Neural cell (in vitro differentiated cells): ENCODE data around the gene CPLX1. TPM values are rescaled to one million over a fixed set of nuclear protein-coding genes. Genes with fewer than 3 reads are reported as not detected.

Source experiments
- H2AFZ ChIP-seq: fragments of 200-600, 300-800 bp; sonication (generic), shearing (Covaris generic); 2 replicates; pipeline ENCODE4 v1.6.0; 2014; ENCODE audit warnings: low read depth, mild to moderate bottlenecking, antibody characterized with exemption, low read length, moderate library complexity
- H3F3A ChIP-seq: fragments of 200-600 bp; shearing (Covaris generic); 2 replicates; pipeline ENCODE4 v1.6.1; 2016; ENCODE audit warnings: mild to moderate bottlenecking, moderate library complexity, mixed read lengths, antibody characterized with exemption, low read length; ENCODE audit not compliant: insufficient read depth, poor library complexity, severe bottlenecking
- H3K27ac ChIP-seq: fragments of 200-600, 300-800 bp; sonication (generic), shearing (Covaris generic); 2 replicates; pipeline ENCODE4 v1.5.1; 2014; ENCODE audit warnings: mild to moderate bottlenecking, low read length, moderate library complexity
- H3K27me3 ChIP-seq: fragments of 300-800, 200-600 bp; sonication (generic), shearing (Covaris generic); 2 replicates; pipeline ENCODE4 v1.6.0; 2014; ENCODE audit warnings: mild to moderate bottlenecking, low read depth, low read length, moderate library complexity; ENCODE audit not compliant: insufficient read depth
- H3K36me3 ChIP-seq: fragments of 300-800, 200-600 bp; sonication (generic), shearing (Covaris generic); 2 replicates; pipeline ENCODE4 v1.5.1; 2014; ENCODE audit warnings: mild to moderate bottlenecking, antibody characterized with exemption, low read length, moderate library complexity; ENCODE audit not compliant: insufficient read depth
- H3K4me2 ChIP-seq: fragments of 300-800, 200-600 bp; sonication (generic), shearing (Covaris generic); 2 replicates; pipeline ENCODE4 v1.6.0; 2014; ENCODE audit warnings: mild to moderate bottlenecking, low read length
- H3K4me3 ChIP-seq: fragments of 300-800, 200-600 bp; sonication (generic), shearing (Covaris generic); 2 replicates; pipeline ENCODE4 v1.5.1; 2014; ENCODE audit warnings: mild to moderate bottlenecking, low read length, moderate library complexity
- H3K79me2 ChIP-seq: fragments of 200-600 bp; shearing (Covaris generic); replicated peaks from 2 replicates; pipeline ENCODE4 v1.6.0; 2014; ENCODE audit warnings: mild to moderate bottlenecking, low read length, moderate library complexity; ENCODE audit not compliant: insufficient read depth
- H3K9ac ChIP-seq: fragments of 300-800, 200-600 bp; sonication (generic), shearing (Covaris generic); 2 replicates; pipeline ENCODE4 v1.6.1; 2016; ENCODE audit warnings: mild to moderate bottlenecking, low read length, mixed read lengths
- H3K9me2 ChIP-seq: fragments of 200-600 bp; shearing (Covaris generic); 2 replicates; pipeline ENCODE4 v1.6.1; 2016; ENCODE audit warnings: mild to moderate bottlenecking, low read length, mixed read lengths; ENCODE audit not compliant: insufficient read depth
- H3K9me3 ChIP-seq: fragments of 200-600, 300-800 bp; sonication (generic), shearing (Covaris generic); 2 replicates; pipeline ENCODE4 v1.6.1; 2016; ENCODE audit warnings: mild to moderate bottlenecking, mixed run types, low read length, moderate library complexity, mixed read lengths
- H4K20me1 ChIP-seq: fragments of 200-600 bp; shearing (Covaris generic); 2 replicates; pipeline ENCODE4 v1.6.1; 2016; ENCODE audit warnings: mild to moderate bottlenecking, mixed run types; ENCODE audit not compliant: insufficient read depth
- EP300 ChIP-seq: fragments of 450-650 bp; conservative IDR thresholded peaks from 2 replicates; pipeline ENCODE4 v1.6.1; 2014; ENCODE audit warnings: antibody characterized with exemption, mild to moderate bottlenecking, moderate library complexity; ENCODE audit not compliant: poor library complexity, severe bottlenecking
- EZH2 ChIP-seq: fragments of 200-600, 300-800 bp; shearing (Covaris generic), sonication (generic); IDR thresholded peaks from 2 replicates; pipeline ENCODE4 v1.6.1; 2014; ENCODE audit warnings: antibody characterized with exemption, low read length, borderline replicate concordance, mild to moderate bottlenecking; ENCODE audit not compliant: insufficient read depth, poor library complexity, severe bottlenecking
- MXI1 ChIP-seq: fragments of 450-650 bp; conservative IDR thresholded peaks from 2 replicates; pipeline ENCODE4 v1.6.1; 2014; ENCODE audit warnings: antibody characterized with exemption, mild to moderate bottlenecking; ENCODE audit not compliant: poor library complexity, severe bottlenecking
- POLR2AphosphoS5 ChIP-seq: IDR thresholded peaks from 2 replicates; pipeline ENCODE4 v1.6.1; 2012
- RAD21 ChIP-seq: fragments of 450-650 bp; conservative IDR thresholded peaks from 2 replicates; pipeline ENCODE4 v1.6.1; 2014; ENCODE audit warnings: antibody characterized with exemption, mild to moderate bottlenecking, moderate library complexity
- REST ChIP-seq: IDR thresholded peaks from 2 replicates; pipeline ENCODE4 v1.6.1; 2012; ENCODE audit warnings: borderline replicate concordance
- SMC3 ChIP-seq: fragments of 450-650 bp; conservative IDR thresholded peaks from 2 replicates; pipeline ENCODE4 v1.6.1; 2014; ENCODE audit warnings: antibody characterized with exemption, mild to moderate bottlenecking, moderate library complexity; ENCODE audit not compliant: poor library complexity
- TAF1 ChIP-seq: IDR thresholded peaks from 2 replicates; pipeline ENCODE4 v1.6.1; 2012; ENCODE audit warnings: low read depth
- polyA plus RNA-seq: library from polyadenylated mRNA; depleted of rRNA; stranded (reverse); fragments of >200 nt; gene quantifications from 2 replicates; pipeline ENCODE4 v1.2.3, GENCODE V29; 2014
- TF ChIP-seq, protein P1 (sequence below): fragments of 450-650 bp; IDR thresholded peaks from 2 replicates; pipeline ENCODE4 v1.5.1; 2014; ENCODE audit warnings: antibody characterized with exemption, mild to moderate bottlenecking, moderate library complexity; ENCODE audit not compliant: poor library complexity, severe bottlenecking

Gene CPLX1
- polyA plus RNA-seq, 1 donor from 2014 or later, result 7.6 TPM

DNA sequence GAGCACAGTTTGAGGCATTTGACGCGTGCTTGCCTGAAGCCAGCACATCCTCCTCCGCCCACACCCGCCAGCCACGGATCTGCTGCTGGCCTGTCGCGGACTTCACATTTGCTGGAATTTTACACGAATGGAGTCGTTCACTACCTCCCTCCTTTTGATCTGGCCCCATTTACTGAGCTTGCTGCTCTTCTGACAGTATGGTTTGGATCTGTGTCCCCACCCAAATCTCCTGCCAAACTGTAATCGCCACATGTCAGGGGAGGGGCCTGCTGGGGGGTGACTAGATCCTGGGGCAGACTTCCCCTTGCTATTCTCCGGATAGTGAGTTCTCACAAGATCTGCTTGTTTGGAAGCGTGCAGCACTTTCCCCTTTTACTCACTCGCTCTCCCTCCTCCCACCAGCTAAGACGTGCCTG lies 19.9 kb upstream of the CPLX1 start:
- no peaks in the 10 kb centered on the region for H3F3A ChIP-seq
- TF ChIP-seq MXI1, result no peak
- no peak for TF ChIP-seq EP300
- TF ChIP-seq POLR2AphosphoS5, result no peak
- TF ChIP-seq REST, result no peak
- TF ChIP-seq EZH2, result no peak
- TF ChIP-seq TAF1, result no peak
- TF ChIP-seq RAD21, result no peak
- no peak for TF ChIP-seq SMC3
- TF ChIP-seq, protein P1, sequence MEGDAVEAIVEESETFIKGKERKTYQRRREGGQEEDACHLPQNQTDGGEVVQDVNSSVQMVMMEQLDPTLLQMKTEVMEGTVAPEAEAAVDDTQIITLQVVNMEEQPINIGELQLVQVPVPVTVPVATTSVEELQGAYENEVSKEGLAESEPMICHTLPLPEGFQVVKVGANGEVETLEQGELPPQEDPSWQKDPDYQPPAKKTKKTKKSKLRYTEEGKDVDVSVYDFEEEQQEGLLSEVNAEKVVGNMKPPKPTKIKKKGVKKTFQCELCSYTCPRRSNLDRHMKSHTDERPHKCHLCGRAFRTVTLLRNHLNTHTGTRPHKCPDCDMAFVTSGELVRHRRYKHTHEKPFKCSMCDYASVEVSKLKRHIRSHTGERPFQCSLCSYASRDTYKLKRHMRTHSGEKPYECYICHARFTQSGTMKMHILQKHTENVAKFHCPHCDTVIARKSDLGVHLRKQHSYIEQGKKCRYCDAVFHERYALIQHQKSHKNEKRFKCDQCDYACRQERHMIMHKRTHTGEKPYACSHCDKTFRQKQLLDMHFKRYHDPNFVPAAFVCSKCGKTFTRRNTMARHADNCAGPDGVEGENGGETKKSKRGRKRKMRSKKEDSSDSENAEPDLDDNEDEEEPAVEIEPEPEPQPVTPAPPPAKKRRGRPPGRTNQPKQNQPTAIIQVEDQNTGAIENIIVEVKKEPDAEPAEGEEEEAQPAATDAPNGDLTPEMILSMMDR, result no peak
- no peak overlapping the region for H3K9ac ChIP-seq
- no peak overlapping the region for H3K4me2 ChIP-seq
- no peaks in the 10 kb centered on the region for H3K79me2 ChIP-seq
- no peak overlapping the region for H3K27ac ChIP-seq
- no peaks in the 10 kb centered on the region for H3K9me2 ChIP-seq
- no peaks in the 10 kb centered on the region for H3K9me3 ChIP-seq
- no peak overlapping the region for H2AFZ ChIP-seq
- no peaks in the 10 kb centered on the region for H4K20me1 ChIP-seq
- H3K36me3 ChIP-seq, result no peaks in the 10 kb centered on the region
- no peaks in the 10 kb centered on the region for H3K27me3 ChIP-seq
- no peak overlapping the region for H3K4me3 ChIP-seq

DNA sequence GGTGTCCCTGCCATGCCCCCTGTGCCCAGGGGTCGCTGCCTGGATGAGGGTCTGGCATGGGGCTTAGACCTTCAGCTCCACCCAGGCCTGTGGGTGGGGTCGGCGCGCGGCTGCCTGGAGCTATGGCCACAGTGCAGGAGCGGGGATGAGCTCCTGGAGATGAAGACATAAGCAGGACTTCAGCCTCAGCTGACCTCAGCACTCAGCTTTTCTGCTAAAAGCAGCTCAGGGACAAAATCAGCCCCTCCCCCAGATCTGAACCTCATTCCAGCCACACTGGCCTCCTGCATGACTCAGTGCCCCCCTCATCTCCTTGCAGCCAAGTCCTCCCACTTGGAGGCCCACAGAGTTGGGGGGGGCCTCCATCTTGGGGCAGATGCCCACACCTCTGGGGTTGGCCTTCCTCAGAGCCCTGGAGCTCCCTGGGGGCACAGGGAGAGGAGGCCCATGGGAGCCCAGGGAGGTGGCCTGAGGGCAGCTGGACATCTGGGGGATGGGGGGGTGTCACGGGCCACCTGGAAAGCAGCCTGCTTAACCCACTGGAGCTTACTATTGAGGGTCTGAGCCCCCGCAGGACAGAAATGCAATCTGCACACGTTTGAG lies 19.4 kb upstream of the CPLX1 start:
- H3K9ac ChIP-seq, result no peak overlapping the region
- no peaks in the 10 kb centered on the region for H3K27me3 ChIP-seq
- H3K9me3 ChIP-seq, result no peaks in the 10 kb centered on the region
- H3K27ac ChIP-seq, result no peak overlapping the region
- no peak overlapping the region for H3K4me3 ChIP-seq
- H3K4me2 ChIP-seq, result no peak overlapping the region
- H3K9me2 ChIP-seq, result no peaks in the 10 kb centered on the region
- no peaks in the 10 kb centered on the region for H3F3A ChIP-seq
- H4K20me1 ChIP-seq, result no peaks in the 10 kb centered on the region
- TF ChIP-seq POLR2AphosphoS5, result no peak
- no peak for TF ChIP-seq SMC3
- TF ChIP-seq TAF1, result no peak
- TF ChIP-seq RAD21, result no peak
- TF ChIP-seq EZH2, result no peak
- TF ChIP-seq EP300, result no peak
- no peaks in the 10 kb centered on the region for H3K79me2 ChIP-seq
- H3K36me3 ChIP-seq, result no peaks in the 10 kb centered on the region
- no peak overlapping the region for H2AFZ ChIP-seq
